Measurements from ENCODE around the gene DUSP11. TPM values are rescaled to one million over a fixed set of nuclear protein-coding genes. Genes with fewer than 3 reads are reported as not detected.

The DUSP11 gene
- total and polyA plus RNA-seq, 9 of the 15 experiments (the other 6 are each of a cell fraction or from before 2014, with no cell fraction given): 20.7 to 79.8 (median 29.3) TPM

- TF ChIP-seq TCF7 (IDR thresholded peaks at IDR 0.05; ENCODE audit: borderline replicate concordance) (0 out of 2 replicates have a peak, but pooled peaks have one; percentile 17), SOX6 (IDR thresholded peaks at IDR 0.05) (no peak; the same call in 1 of the 2 replicates), STAG1 (CRISPR knock-in tag; IDR thresholded peaks at IDR 0.05; ENCODE audit: borderline replicate concordance) (no peak), NCOA2 (IDR thresholded peaks at IDR 0.05; ENCODE audit: partially characterized antibody in 2 of 2) (no peak), TAF15 (IDR thresholded peaks at IDR 0.05; ENCODE audit: low read depth, low read length) (no peak), RHOXF2B (CRISPR knock-in tag; conservative IDR thresholded peaks at IDR 0.05) (no peak), NFXL1 (CRISPR knock-in tag; IDR thresholded peaks at IDR 0.05) (no peak), SIX5 (IDR thresholded peaks at IDR 0.05; ENCODE audit: borderline replicate concordance in 1 of 2, insufficient read depth in 1 of 2, low read depth in 1 of 2, low read length in 2 of 2) (peak; percentile 6 to 31; a peak in 1 of 4 replicates), ZNF695 (CRISPR knock-in tag; IDR thresholded peaks at IDR 0.05) (no peak), ZKSCAN1 (IDR thresholded peaks at IDR 0.05; ENCODE audit: low read depth, low read length) (peak; percentile 42; the same call in 1 of the 2 replicates), HNRNPLL (IDR thresholded peaks at IDR 0.05; ENCODE audit: low read depth, low read length, poor library complexity, severe bottlenecking) (peak; percentile 47), TCFL5 (CRISPR knock-in tag; conservative IDR thresholded peaks at IDR 0.05) (no peak), SETDB1 (IDR thresholded peaks at IDR 0.05; ENCODE audit: low read length) (no peak), CREBBP (IDR thresholded peaks at IDR 0.05; ENCODE audit: low read depth, low read length) (no peak), ETV5 (CRISPR knock-in tag; IDR thresholded peaks at IDR 0.05; ENCODE audit: low read depth) (peak; percentile 98), ZMIZ1 (IDR thresholded peaks at IDR 0.05; ENCODE audit: low read depth in 2 of 2, low read length in 2 of 2) (0 out of 4 replicates have a peak, but pooled peaks of 1 of the 2 experiments have one; percentile 5), ELK3 (CRISPR knock-in tag; IDR thresholded peaks at IDR 0.05) (no peak), ZSCAN29 (IDR thresholded peaks at IDR 0.05) (no peak), NCOA4 (IDR thresholded peaks at IDR 0.05; ENCODE audit: partially characterized antibody) (no peak), MLX (CRISPR knock-in tag; conservative IDR thresholded peaks at IDR 0.05) (no peak), ZNF354B (CRISPR knock-in tag; IDR thresholded peaks at IDR 0.05) (no peak), SPI1 (IDR thresholded peaks at IDR 0.05; ENCODE audit: borderline replicate concordance, low read depth, low read length) (no peak), GABPA (tag; conservative IDR thresholded peaks at IDR 0.05; ENCODE audit: low read depth) (peak; percentile 99), FUS (optimal IDR thresholded peaks at IDR 0.05; ENCODE audit: low read depth, low read length) (no peak)
These were observed 42.8 kb downstream of the DUSP11 start, which contains the start of gene TPRKB (continued) for GRCh38 chr2:73736855-73737779.
